SHP77 (cell line): ENCODE data around the gene SLC6A17.

Experiments used
- DNase-seq, 2 experiments: peaks; one replicate each; lab custom pipeline; 2025; lab: John Stamatoyannopoulos, UW

Gene SLC6A17

DNA sequence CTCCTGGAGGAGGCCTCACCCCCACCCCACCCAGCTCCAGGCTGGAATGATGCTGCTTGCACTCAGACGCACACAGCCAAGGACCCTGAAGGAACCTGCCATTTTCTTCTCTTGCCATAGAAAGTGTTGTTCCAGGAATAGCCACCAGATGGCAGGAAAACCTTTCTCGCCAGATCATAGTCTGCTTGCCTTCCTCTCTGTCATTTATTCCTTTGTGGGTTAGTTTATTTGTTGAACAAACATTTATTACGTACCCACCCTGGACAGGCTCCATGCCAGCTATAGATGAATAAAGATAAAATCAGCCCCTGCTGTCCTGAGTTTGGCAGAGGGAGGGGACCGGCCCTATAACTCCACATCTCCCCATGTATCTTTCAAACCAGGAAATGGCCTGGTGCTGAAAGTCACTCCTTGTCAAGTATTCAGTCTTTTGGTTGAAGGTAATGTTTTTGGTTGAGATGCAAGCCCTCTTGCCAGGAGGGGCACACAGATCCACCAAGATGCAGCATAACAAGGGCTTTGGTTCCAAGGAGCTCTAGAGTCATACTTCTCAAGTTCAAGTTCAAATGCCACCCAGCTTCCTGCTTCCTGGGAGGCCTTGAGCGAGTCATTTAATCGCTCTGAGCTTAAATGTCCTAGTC is 52.8 kb downstream of the SLC6A17 start:
- peak; percentile 35 to 64 for DNase-seq

DNA sequence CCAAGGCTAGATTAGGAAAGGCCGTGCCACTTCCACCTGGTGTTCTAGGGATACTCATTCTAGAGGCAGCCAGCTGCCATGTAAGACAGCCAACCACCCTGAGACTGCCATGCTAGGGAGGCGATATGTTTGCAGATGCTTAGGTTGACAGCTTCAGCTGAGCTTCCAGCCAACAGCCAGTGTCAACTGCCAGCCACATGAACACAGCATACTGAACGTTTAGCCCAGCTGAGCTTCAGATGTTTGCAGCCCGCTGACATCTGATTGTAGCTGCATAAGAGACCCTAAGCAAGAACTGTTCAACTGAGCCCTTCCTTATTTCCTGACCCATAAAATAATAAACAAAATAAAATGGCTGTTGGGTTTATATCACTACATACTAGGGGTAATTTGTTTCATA is 54.9 kb downstream of the SLC6A17 start:
- peak; percentile 55 to 68 for DNase-seq

DNA sequence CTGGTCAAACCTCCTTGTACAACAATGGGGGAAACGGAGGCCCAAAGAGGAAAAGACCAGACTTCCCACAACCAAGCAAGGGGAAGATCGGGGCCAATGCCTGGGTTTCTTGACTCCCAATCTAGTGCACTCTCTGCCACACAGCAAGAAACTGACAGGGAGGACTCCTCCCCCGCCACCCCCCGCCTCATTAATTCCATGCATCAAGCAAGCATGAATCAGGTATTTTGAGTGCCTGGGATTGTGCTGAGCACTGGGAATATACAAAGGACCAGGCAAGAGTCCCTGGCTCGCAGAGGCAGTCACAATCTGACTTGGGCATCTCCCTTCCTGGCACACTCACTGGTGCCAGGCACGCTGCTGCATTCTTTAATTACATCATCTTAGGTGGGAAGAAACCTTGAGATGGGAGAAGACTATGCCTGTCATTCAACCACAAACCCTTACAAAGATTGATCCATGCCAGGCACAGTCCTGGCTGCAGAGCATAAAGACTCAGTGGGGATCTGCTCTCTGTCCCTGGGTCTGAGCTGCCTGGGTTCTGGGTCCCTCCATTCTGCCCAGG is 55.4 kb downstream of the SLC6A17 start:
- no peak for DNase-seq

- DNase-seq = no peak
These were observed 56.1 kb downstream of the SLC6A17 start for GRCh38 chr1:110206261-110206920.

- peak; percentile 58 to 72 for DNase-seq
These were observed 57.5 kb downstream of the SLC6A17 start for GRCh38 chr1:110207831-110208230.

GRCh38 chr1:110208916-110209645 is 58.8 kb downstream of the SLC6A17 start:
- DNase-seq = peak in 1 of 2 experiments; percentile 17

DNA sequence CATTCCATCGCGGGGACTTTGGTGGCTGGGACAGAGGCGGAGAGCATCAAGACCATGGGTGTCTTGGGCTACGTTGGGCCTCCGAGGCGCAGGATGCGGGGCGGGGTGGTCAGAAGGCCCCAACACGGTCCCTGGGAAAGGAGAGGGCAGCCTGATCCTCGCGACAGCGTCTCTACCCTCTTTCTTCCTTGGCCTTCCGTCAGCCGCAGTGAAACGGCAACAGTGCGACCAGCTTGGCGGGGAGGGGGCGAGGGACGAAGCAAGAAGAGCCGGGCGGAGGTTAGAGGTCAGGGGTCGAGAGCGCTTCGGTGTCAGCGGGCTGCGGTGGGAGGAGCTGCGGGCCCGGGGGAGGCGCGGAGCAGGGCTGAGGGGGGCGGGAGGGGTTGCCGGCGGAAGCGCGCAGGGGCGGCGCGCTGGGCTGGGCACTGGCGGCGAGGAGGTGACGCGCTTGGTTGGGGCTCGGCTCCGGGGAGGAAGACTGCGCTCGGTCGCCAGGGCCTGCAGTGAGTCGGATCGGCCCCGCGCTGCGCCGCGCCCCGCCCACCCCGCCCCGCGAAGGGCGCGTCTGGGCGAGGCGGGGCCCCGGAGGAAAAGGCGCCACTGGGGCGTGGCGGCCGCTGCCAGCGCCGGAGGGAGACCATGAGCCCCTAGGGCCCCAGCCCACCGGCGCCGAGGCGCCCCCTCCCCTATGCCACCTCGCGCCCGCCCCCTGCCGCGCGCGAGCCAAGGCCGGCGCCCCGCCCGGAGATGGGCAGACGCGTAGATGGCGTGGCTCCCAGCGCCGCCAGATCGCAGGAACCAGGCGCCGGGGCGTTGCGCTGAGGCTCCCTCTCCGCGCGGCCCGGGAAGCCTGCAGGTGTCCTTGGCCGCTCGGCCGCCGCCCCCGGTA is 59.7 kb downstream of the SLC6A17 start, which contains the start of gene KCNC4:
Gene KCNC4 (plus strand): TSS at position 600 of the 889 bp plus-strand sequence. CDS start 1,186 bp downstream, outside the sequence.
- peak; percentile 68 to 83 for DNase-seq

GRCh38 chr1:110210604-110211495 is 60.6 kb downstream of the SLC6A17 start:
- DNase-seq = peak in 1 of 2 experiments; percentile 41

- no peak for DNase-seq
These were observed 61.3 kb downstream of the SLC6A17 start for GRCh38 chr1:110211496-110212168.

DNA sequence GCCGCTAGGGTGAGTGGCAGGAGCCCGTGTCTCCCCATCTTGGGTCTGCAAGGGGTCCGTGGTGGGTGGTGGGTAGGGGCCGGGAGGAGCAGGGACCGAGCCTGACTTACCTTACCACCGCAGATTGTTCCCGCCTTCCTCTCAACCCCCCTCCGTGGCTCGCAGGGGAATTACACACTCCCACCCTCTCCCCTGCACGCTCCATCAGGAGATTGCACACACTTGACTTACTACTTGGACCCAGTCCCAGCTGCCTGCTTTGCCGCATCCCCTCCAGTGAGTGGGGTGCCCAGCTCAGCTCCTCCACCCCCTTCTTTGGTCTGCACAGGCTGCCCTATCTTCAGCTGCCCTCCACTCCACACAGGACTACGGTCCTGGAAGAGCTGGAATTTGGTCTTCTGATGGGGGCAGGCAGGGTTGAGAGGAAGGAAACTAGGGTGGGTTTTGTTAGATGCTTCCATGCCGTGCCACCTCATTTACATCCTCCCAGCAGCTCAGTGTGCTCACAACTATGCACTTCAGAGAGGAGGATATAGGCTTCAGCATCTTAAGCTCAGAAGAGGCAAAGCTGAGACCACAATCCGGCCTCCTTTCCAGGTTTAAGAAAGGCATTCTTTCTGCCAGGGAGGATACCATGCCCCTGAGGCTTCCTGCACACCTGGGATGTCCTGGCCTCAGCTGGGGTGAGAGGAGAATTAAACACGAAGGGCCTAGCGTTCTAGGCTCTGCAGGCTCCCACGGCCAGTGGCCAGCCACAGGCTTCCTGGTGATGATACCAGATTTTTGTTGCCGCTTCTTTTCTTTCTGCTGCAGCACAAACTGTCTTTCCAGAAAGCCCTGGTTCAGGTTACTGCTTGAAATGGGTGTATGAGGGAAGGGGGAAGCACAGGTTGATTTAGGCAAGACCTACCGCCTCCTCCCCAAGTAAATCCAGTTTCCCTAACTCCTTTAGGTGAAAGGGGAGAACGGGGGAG is 62.2 kb downstream of the SLC6A17 start:
- peak in 1 of 2 experiments; percentile 7 for DNase-seq

- no peak for DNase-seq
These were observed 62.8 kb downstream of the SLC6A17 start for GRCh38 chr1:110213143-110213540.

- no peak for DNase-seq
These were observed 64.4 kb downstream of the SLC6A17 start for GRCh38 chr1:110214454-110215404.

DNA sequence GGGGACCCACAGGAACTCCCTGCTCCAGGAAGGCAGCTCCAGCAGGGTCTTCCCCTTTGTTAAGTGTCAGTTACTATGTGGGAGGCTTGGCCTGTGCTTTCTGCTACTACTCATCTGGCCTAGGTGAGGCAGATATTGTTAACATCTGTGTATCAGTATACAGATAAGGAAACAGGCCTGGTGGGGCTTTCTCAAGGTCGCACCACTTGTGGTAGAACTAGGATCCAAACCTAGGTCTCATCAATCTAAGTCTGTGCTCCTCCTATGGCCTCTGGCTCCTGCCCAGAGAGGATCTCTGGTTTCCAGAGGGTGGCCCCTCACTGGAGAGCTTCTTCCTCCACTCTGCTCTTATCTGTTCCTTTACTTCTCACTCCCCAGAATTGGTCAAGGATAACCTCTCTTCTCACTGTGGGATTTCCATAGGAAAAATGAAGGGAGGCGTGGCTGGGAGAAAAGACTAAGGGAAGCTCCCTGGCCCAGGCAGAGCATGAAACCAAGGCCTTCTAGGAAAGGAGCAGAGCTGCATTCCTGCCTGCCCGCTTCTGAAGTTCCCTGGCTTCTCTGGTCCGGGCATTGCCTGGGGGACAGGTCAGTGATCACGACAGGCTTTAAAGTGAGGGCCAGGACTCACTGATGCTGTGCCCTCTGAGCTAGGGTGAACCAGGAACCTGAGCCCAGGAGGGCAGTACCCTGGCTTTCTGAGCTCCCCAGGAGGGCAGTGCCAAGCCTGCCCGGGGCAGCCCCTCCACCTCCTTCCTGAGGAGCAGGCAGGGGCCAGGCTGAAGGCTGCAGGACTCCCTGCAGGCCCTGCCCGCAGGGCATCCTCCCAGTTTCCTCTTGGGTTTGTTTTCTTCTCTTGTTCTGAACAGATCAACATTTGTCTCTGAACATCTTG is 65.6 kb downstream of the SLC6A17 start:
- DNase-seq = no peak

- DNase-seq = no peak
These were observed 66.7 kb downstream of the SLC6A17 start for GRCh38 chr1:110216844-110217444.

GRCh38 chr1:110218137-110218536 is 67.8 kb downstream of the SLC6A17 start:
- no peak for DNase-seq

DNA sequence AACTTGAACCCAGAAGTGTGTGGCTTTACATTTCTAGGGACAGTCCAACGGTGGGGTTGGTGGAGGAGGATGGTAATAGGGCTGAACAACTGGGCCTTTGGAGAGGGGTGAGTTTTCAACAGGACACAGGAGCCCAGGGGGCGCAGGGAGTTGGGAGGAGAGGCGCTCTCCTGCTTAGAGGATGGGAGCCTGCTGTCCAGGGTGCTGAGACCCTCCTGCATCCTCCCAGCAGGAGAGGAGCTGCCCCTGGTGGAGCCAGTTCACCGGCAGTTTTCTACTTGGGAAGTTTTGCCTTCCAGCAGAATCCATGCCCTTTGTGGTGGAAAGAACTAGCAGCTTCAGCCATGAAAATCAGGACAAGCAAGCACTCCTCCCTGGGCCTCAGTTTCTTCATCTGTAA is 68.4 kb downstream of the SLC6A17 start:
- DNase-seq = no peak
